Measurements from ENCODE around the gene ATG9B. TPM values are rescaled to one million over a fixed set of nuclear protein-coding genes. Genes with fewer than 3 reads are reported as not detected.

The ATG9B gene, protein sequence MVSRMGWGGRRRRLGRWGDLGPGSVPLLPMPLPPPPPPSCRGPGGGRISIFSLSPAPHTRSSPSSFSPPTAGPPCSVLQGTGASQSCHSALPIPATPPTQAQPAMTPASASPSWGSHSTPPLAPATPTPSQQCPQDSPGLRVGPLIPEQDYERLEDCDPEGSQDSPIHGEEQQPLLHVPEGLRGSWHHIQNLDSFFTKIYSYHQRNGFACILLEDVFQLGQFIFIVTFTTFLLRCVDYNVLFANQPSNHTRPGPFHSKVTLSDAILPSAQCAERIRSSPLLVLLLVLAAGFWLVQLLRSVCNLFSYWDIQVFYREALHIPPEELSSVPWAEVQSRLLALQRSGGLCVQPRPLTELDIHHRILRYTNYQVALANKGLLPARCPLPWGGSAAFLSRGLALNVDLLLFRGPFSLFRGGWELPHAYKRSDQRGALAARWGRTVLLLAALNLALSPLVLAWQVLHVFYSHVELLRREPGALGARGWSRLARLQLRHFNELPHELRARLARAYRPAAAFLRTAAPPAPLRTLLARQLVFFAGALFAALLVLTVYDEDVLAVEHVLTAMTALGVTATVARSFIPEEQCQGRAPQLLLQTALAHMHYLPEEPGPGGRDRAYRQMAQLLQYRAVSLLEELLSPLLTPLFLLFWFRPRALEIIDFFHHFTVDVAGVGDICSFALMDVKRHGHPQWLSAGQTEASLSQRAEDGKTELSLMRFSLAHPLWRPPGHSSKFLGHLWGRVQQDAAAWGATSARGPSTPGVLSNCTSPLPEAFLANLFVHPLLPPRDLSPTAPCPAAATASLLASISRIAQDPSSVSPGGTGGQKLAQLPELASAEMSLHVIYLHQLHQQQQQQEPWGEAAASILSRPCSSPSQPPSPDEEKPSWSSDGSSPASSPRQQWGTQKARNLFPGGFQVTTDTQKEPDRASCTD
- polyA plus RNA-seq, result 1 to 10 TPM in 2 of 3 donors, not detected in 1; 1.9 to 5.7 TPM

DNA sequence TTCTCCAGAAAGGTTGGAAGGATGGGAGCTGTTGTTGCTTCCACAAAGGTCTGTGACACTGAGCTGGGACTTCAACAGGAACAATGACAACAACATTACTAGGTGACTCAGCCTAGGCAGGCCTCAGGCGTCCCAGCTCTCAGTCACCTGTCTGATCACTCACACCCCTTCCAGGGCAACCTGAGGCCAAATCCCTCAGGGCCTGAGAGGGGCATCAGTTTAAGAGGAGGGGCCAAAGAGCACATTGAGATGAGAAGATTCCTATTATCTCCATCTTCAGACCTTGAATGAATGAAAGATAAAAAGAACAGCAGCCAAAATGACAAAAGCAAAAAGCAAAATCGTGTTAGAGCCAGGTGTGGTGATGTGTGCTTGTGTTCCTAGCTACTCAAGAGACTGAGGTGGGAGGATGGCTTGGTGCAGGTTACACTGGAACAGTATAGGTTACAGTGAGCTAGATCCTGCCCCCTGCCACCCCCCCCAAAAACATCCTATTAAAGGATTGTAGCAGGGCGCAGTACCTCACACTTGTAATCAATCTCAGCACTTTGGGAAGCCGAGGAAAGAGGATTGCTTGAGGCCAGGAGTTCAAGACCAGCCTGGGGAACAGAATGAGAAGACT lies at the start of gene ATG9B:
Gene ATG9B, minus strand, starts transcription at position 60 of the 622 bp plus-strand sequence. CDS start 71 bp downstream, outside the sequence.
- H3K9me3 Mint-ChIP-seq, result no peaks in the 10 kb centered on the region
- H3K36me3 Mint-ChIP-seq, result peaks cover 2 to 3% (median 3%) of the 10 kb centered on the region in 3 donors
- no peak within 1 kb of the TSS for H3K4me3 Mint-ChIP-seq
- peaks cover 19 to 20% of the 10 kb centered on the region in 2 donors for H3K4me1 Mint-ChIP-seq
- peak within 1 kb of the TSS in 3 of 6 donors; percentile 50 to 85 (median 54) for H3K27ac Mint-ChIP-seq
- H3K27me3 Mint-ChIP-seq (ENCODE audit: low read depth in 3 of 3), result peaks cover 10 to 16% (median 15%) of the 10 kb centered on the region in 3 donors
- no peak for DNase-seq

DNA sequence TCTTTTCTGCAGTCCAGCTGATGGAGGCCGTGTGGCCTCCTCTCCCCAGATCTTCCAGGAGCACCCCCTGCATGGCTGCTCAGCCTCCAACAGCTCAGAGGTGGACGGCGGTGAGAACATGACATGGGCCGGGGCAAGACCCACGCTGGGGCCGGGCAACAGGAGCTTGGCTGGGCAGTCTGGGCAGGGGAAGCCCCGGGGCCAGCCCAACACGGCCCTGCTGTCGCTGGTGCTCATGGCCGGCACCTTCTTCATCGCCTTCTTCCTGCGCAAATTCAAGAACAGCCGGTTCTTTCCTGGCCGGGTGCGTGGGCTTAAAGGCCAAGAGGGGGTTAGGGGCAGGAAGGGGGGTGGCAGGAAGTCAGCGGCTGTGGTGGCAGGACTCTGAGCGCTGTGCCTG lies 49.7 kb upstream of the ATG9B start:
- peak overlapping the region in 1 of 6 donors; percentile 28 for H3K27ac Mint-ChIP-seq

DNA sequence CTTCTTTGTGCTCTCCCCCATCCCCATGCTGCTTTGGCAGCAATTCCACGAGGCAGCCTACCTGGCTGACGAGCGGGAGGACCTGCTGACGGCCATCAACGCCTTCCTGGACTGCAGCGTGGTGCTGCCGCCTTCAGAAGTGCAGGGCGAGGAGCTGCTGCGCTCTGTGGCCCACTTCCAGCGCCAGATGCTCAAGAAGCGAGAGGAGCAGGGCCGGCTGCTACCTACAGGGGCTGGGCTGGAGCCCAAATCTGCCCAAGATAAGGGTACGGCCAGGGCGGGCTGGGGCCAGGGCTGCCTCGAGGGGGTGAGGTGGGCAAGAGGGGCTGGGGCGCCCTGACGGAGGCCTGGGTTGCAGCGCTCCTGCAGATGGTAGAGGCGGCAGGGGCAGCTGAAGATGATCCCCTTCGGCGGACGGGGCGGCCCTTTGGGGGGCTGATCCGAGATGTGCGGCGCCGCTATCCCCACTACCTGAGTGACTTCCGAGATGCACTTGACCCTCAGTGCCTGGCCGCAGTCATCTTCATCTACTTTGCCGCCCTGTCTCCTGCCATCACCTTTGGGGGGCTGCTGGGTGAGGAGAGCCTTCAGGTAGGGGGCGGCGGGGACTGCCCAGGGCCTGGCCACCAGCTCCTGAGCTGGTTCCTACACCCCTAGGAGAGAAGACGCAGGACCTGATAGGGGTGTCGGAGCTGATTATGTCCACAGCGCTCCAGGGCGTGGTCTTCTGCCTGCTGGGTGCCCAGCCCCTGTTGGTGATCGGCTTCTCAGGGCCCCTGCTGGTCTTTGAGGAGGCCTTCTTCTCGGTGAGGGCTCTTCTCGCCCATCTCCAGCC lies 47.0 kb upstream of the ATG9B start:
- no peaks in the 10 kb centered on the region for H3K9me3 Mint-ChIP-seq

More for the DNA sequence above, 49.7 kb upstream of the ATG9B start:
- Mint-ChIP-seq H3K4me1 (peaks cover 8% of the 10 kb centered on the region in 2 donors), H3K27me3 (ENCODE audit: low read depth in 3 of 3) (peaks cover 0 to 5% (median 0%) of the 10 kb centered on the region in 3 donors), H3K9me3 (no peaks in the 10 kb centered on the region), H3K4me3 (no peak overlapping the region), H3K36me3 (peaks cover 0 to 14% (median 4%) of the 10 kb centered on the region in 3 donors)
- no peak for DNase-seq

DNA sequence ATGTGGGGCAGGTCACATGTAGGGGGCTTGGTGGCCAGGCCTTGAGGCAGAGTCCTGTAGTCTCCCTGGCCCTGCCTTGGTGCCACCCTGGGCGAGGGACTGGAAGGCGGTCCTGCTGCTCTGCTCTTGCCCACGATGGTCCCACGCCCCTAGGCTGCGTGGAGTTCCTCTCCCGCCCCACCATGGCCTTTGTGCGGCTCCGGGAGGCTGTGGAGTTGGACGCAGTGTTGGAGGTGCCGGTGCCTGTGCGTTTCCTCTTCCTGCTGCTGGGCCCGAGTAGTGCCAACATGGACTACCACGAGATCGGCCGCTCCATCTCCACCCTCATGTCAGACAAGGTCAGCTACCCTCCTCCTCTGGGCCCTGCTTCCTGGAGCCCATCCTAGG lies 46.3 kb upstream of the ATG9B start:
- no peaks in the 10 kb centered on the region for H3K9me3 Mint-ChIP-seq
- peaks cover 0 to 20% (median 4%) of the 10 kb centered on the region in 3 donors for H3K36me3 Mint-ChIP-seq
- no peak overlapping the region for H3K4me3 Mint-ChIP-seq
- H3K4me1 Mint-ChIP-seq, result no peaks in the 10 kb centered on the region
- H3K27ac Mint-ChIP-seq, result no peak overlapping the region
- DNase-seq, result no peak
- H3K27me3 Mint-ChIP-seq (ENCODE audit: low read depth in 3 of 3), result no peaks in the 10 kb centered on the region

More for the DNA sequence above, 47.0 kb upstream of the ATG9B start:
- DNase-seq, result no peak
- Mint-ChIP-seq H3K4me3 (no peak overlapping the region), H3K27me3 (ENCODE audit: low read depth in 3 of 3) (no peaks in the 10 kb centered on the region), H3K36me3 (peaks cover 0 to 22% (median 4%) of the 10 kb centered on the region in 3 donors), H3K4me1 (no peaks in the 10 kb centered on the region), H3K27ac (no peak overlapping the region)

DNA sequence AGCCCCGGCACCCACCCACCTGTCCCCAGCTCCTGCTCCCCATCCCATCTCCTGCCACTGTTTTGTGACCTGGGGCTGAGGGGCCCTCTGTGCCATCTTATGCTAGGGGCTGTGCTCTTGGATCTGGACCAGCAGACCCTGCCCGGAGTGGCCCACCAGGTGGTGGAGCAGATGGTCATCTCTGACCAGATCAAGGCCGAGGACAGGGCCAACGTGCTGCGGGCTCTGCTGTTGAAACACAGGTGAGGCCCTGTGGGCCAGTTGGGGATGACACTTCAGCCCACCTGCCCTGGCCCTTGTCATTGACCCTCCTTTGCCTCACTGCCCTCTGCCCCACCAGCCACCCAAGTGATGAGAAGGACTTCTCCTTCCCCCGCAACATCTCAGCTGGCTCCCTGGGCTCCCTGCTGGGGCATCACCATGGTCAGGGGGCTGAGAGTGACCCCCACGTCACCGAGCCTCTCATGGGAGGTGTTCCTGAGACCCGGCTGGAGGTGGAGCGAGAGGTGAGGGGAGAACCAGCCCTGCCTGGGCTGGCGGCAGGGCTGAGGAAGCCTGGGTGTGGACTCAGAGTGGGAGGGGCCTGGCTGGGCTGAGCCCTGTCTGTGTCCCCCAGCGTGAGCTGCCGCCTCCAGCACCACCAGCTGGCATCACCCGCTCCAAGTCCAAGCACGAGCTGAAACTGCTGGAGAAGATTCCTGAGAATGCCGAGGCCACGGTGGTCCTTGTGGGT lies 45.7 kb upstream of the ATG9B start:
- no peaks in the 10 kb centered on the region for H3K4me1 Mint-ChIP-seq
- H3K4me3 Mint-ChIP-seq, result no peak overlapping the region
- no peak overlapping the region for H3K27ac Mint-ChIP-seq
- H3K27me3 Mint-ChIP-seq (ENCODE audit: low read depth in 3 of 3), result no peaks in the 10 kb centered on the region
- no peak for DNase-seq
- peaks cover 0 to 22% (median 4%) of the 10 kb centered on the region in 3 donors for H3K36me3 Mint-ChIP-seq
- no peaks in the 10 kb centered on the region for H3K9me3 Mint-ChIP-seq

DNA sequence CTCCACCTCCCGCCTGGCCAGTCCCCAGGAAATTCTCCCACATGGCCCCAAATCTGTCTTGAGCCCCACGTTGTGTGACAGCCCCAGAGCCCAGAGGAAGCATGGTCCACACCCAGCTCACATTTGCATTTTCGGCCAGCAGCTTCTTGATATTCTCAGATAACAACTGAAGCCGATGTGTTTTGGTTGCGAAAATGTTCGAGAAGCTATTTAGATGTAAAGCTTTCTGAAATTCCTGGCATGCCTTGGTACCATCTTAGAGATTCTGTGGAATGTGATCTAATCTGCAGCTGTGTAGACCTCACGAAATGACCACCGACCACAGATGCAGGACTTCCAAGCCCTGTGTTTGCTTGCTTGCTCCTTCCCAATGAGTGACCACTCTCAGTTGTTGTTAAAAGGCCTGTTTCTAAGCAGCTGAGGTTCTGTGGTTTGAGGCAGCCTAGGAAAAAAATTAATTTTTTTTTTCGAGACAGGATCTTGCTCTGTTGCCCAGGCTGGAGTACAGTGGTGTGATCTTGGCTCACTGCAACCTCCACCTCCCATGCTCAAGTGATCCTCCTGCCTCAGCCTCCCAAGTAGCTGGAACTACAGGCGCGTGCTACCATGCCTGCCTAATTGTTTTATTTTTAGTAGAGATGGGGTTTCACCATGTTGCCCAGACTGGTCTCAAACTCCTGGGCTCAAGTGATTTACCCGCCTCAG lies 43.9 kb upstream of the ATG9B start:
- no peaks in the 10 kb centered on the region for H3K9me3 Mint-ChIP-seq
- H3K4me3 Mint-ChIP-seq, result no peak overlapping the region
- no peak for DNase-seq
- H3K27me3 Mint-ChIP-seq (ENCODE audit: low read depth in 3 of 3), result no peaks in the 10 kb centered on the region
- H3K27ac Mint-ChIP-seq, result no peak overlapping the region
- H3K4me1 Mint-ChIP-seq, result no peaks in the 10 kb centered on the region
- peaks cover 0 to 22% (median 4%) of the 10 kb centered on the region in 3 donors for H3K36me3 Mint-ChIP-seq

DNA sequence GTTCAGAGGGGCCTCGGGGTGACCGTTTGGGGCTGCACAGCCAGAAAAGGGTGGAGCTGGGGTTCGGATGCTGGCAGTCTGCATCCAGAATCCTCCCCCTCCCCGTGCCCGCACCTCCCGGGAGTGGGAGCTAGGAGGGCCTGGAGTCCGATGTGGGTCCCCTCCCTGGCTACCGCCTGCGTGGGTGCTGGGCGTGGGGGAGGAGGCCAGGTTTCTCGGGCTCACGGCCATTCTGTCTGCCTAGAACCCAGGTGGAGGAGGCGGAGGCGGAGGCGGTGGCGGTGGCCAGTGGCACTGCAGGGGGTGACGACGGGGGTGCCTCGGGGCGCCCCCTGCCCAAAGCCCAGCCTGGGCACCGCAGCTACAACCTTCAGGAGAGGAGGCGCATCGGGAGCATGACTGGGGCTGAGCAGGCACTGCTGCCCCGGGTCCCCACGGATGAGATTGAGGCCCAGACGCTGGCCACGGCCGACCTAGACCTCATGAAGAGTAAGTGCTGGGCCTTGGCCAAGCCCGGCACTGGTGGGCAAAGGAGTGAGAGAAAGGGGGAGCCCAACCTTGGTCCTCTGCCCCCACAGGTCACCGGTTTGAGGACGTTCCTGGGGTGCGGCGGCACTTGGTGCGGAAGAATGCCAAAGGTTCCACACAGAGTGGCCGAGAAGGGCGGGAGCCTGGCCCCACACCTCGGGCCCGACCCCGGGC lies 42.1 kb upstream of the ATG9B start:
- Mint-ChIP-seq H3K27ac (no peak overlapping the region), H3K4me3 (no peak overlapping the region), H3K27me3 (ENCODE audit: low read depth in 3 of 3) (no peaks in the 10 kb centered on the region), H3K9me3 (no peaks in the 10 kb centered on the region), H3K36me3 (peaks cover 0 to 22% (median 4%) of the 10 kb centered on the region in 3 donors), H3K4me1 (peaks cover 3 to 5% of the 10 kb centered on the region in 2 donors)
- no peak for DNase-seq

DNA sequence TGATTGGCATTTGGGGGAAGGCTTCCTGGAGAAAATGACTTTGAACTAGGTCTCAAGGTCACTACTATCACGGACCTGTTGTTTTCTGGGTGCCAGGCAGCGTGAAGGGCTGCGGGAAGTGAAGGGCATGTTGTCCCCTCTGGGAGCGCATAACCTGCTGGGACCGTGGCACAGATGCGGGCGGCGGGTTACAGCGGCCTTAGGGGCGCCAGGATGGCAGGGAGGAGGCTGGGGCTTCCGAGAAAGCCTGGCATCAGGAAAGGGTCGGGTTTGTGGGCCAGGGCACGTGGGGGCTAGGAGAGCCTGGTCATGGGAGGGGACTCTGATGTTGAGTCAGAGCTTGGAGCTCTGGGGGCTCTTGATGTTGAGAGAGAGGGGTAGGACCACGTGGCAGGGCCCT lies 41.2 kb upstream of the ATG9B start:
- no peak for DNase-seq
- no peaks in the 10 kb centered on the region for H3K27me3 Mint-ChIP-seq (ENCODE audit: low read depth in 3 of 3)
- H3K36me3 Mint-ChIP-seq, result peaks cover 0 to 18% (median 4%) of the 10 kb centered on the region in 3 donors
- no peak overlapping the region for H3K27ac Mint-ChIP-seq
- no peak overlapping the region for H3K4me3 Mint-ChIP-seq
- H3K9me3 Mint-ChIP-seq, result no peaks in the 10 kb centered on the region
- H3K4me1 Mint-ChIP-seq, result peaks cover 8 to 12% of the 10 kb centered on the region in 2 donors

DNA sequence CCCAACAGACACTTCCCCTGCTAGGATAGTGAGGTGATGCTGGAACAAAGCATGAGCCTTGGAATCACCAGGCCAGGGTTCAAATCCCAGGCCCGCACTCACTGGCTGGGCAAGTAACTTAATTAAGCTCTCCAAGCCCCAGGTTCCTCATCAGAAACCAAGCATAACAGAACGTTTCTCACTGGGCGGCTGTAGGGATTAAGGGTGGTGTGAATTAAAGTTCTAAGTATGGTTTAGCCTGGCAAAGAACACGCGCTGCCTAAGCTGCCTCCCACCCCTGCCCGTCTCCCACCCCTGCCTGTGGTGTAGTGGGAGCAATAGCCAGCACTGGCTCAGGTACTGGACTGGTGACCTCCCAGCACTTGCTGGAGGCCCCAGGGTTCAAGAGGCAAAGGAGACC lies 40.7 kb upstream of the ATG9B start:
- Mint-ChIP-seq H3K36me3 (peaks cover 0 to 18% (median 4%) of the 10 kb centered on the region in 3 donors), H3K4me1 (peaks cover 13% of the 10 kb centered on the region in 2 donors), H3K27ac (no peak overlapping the region), H3K27me3 (ENCODE audit: low read depth in 3 of 3) (no peaks in the 10 kb centered on the region), H3K9me3 (no peaks in the 10 kb centered on the region), H3K4me3 (no peak overlapping the region)
- DNase-seq, result no peak

DNA sequence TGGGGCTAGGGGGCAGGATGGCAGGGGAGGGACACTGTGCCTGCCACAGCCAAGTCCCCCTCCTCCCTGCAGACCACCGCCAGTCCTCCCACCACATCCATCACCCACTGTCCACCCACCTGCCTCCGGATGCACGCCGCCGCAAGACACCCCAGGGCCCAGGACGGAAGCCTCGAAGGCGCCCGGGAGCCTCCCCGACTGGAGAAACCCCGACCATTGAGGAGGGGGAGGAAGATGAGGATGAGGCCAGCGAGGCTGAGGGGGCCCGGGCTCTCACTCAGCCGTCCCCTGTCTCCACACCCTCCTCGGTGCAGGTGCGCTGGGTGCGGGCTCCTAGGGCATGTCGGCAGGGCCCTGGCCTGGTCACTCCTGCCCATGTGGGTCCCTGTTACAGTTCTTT lies 40.2 kb upstream of the ATG9B start:
- no peak for DNase-seq
- Mint-ChIP-seq H3K9me3 (no peaks in the 10 kb centered on the region), H3K27ac (no peak overlapping the region), H3K27me3 (ENCODE audit: low read depth in 3 of 3) (no peaks in the 10 kb centered on the region), H3K36me3 (peaks cover 0 to 17% (median 4%) of the 10 kb centered on the region in 3 donors), H3K4me1 (peaks cover 13 to 14% of the 10 kb centered on the region in 2 donors), H3K4me3 (no peak overlapping the region)

DNA sequence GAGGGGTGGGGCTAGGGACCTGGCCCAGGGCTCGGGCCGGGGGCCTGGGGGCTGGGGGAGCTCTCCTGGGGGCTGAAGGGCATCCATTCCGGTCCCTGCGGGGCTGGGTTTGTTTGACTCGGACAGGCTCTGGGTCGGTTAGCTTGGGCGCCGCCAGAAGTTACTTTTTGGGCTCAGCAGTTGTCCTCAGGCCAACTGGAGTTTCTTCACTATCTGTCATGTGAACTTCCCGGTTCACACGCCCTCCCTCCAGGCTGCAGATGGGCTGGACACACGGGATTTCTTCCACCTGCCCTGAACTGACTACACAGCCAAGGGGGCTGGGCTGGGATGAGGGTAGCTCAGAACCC lies 38.9 kb upstream of the ATG9B start:
- Mint-ChIP-seq H3K36me3 (peaks cover 0 to 12% (median 0%) of the 10 kb centered on the region in 3 donors), H3K4me1 (peaks cover 24% of the 10 kb centered on the region in 2 donors), H3K27me3 (ENCODE audit: low read depth in 3 of 3) (peaks cover 0 to 6% (median 0%) of the 10 kb centered on the region in 3 donors), H3K9me3 (no peaks in the 10 kb centered on the region), H3K27ac (no peak overlapping the region), H3K4me3 (no peak overlapping the region)
- no peak for DNase-seq

Measured in immature natural killer cell (primary cell).